GM20000 (cell line): ENCODE data around the gene SLC9A3.

Source experiments
- DNase-seq: peaks from one replicate; pipeline ENCODE4 v3.0.0; 2012; ENCODE audit warnings: low spot score
- CTCF ChIP-seq: IDR thresholded peaks from 2 replicates; pipeline ENCODE4 v1.5.1; 2012; ENCODE audit warnings: mild to moderate bottlenecking, control low read depth; ENCODE audit errors: extremely low read depth, missing control alignments

SLC9A3 gene

GRCh38 chr5:497090-497700, 27.1 kb downstream of the SLC9A3 start:
- no peak for TF ChIP-seq CTCF
- DNase-seq: no peak

GRCh38 chr5:496028-496427, 28.2 kb downstream of the SLC9A3 start:
- no peak for DNase-seq
- TF ChIP-seq CTCF: no peak

- TF ChIP-seq CTCF: no peak
- no peak for DNase-seq
Measured at GRCh38 chr5:494667-495255, 29.5 kb downstream of the SLC9A3 start.

GRCh38 chr5:493758-494157, 30.5 kb downstream of the SLC9A3 start:
- DNase-seq: no peak
- TF ChIP-seq CTCF: no peak

GRCh38 chr5:493119-493701, 31.0 kb downstream of the SLC9A3 start:
- no peak for TF ChIP-seq CTCF
- DNase-seq: no peak

- no peak for TF ChIP-seq CTCF
Measured at GRCh38 chr5:492314-492893, 31.8 kb downstream of the SLC9A3 start.

GRCh38 chr5:491856-492155, 32.4 kb downstream of the SLC9A3 start:
- no peak for DNase-seq
- TF ChIP-seq CTCF: no peak

More at GRCh38 chr5:492314-492893, 31.8 kb downstream of the SLC9A3 start:
- DNase-seq: no peak
